UCSD-AML1 (cell line): Measurements from ENCODE around the gene UPF2.

ENCODE experiments used
- DNase-seq: peaks from one replicate; lab custom pipeline; 2025; ENCODE audit not compliant: unreplicated experiment; lab: John Stamatoyannopoulos, UW

UPF2 gene

DNA sequence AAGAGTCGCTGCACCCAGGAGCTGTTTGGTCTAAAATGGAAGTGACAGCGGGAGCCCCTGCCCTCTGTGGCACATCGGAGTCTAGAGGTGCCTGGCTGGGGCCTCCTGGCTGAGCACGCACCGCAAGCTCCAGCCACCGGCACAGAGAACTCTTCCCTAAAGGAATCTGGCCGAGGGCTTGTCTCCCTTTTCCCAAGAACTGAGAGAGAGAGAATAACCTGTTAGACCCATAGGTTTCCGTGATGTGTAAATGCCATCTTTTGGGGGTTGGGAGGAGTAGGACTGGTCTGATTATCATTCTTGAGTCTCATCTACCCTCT, 172.2 kb downstream of the UPF2 start:
- no peak for DNase-seq
